CD4-positive, alpha-beta T cell treated with Interleukin-12 subunit alpha and Interleukin-12 subunit beta, for 1 hour (primary cell): ENCODE results near the gene DMD.

Experiments
- DNase-seq: peaks from one replicate; pipeline ENCODE4 v3.0.0-alpha.2; 2020

DMD gene

GRCh38 chrX:32185160-32185559 lies 1026.2 kb downstream of the DMD start:
- no peak for DNase-seq

- no peak for DNase-seq
Observed at GRCh38 chrX:32183066-32183465, 1028.3 kb downstream of the DMD start.

- DNase-seq = no peak
Observed at GRCh38 chrX:32176510-32176909, 1034.8 kb downstream of the DMD start.

- no peak for DNase-seq
Observed at GRCh38 chrX:32170481-32170880, 1040.9 kb downstream of the DMD start.

- no peak for DNase-seq
Observed at GRCh38 chrX:32155044-32155638, 1056.2 kb downstream of the DMD start.

- no peak for DNase-seq
Observed at GRCh38 chrX:32153585-32153984, 1057.8 kb downstream of the DMD start.

- DNase-seq = no peak
Observed at GRCh38 chrX:32150141-32150540, 1061.2 kb downstream of the DMD start.

- no peak for DNase-seq
Observed at GRCh38 chrX:32141841-32142240, 1069.5 kb downstream of the DMD start.

GRCh38 chrX:32139476-32139875 lies 1071.9 kb downstream of the DMD start:
- DNase-seq = no peak

GRCh38 chrX:32137525-32137924 lies 1073.8 kb downstream of the DMD start:
- no peak for DNase-seq

GRCh38 chrX:32126997-32127396 lies 1084.4 kb downstream of the DMD start:
- DNase-seq = no peak

- DNase-seq = no peak
Observed at GRCh38 chrX:32118832-32119231, 1092.5 kb downstream of the DMD start.

- DNase-seq = no peak
Observed at GRCh38 chrX:32116047-32116446, 1095.3 kb downstream of the DMD start.

- no peak for DNase-seq
Observed at GRCh38 chrX:32087663-32088062, 1123.7 kb downstream of the DMD start.

- DNase-seq = no peak
Observed at GRCh38 chrX:32084757-32085156, 1126.6 kb downstream of the DMD start.

GRCh38 chrX:32048285-32048684 lies 1163.1 kb downstream of the DMD start:
- no peak for DNase-seq

- DNase-seq = no peak
Observed at GRCh38 chrX:32045149-32045548, 1166.2 kb downstream of the DMD start.

- no peak for DNase-seq
Observed at GRCh38 chrX:32041181-32041580, 1170.2 kb downstream of the DMD start.

- DNase-seq = no peak
Observed at GRCh38 chrX:32026772-32027171, 1184.6 kb downstream of the DMD start.

GRCh38 chrX:32024072-32024471 lies 1187.3 kb downstream of the DMD start:
- DNase-seq = no peak

- DNase-seq = no peak
Observed at GRCh38 chrX:32016195-32016594, 1195.2 kb downstream of the DMD start.

- no peak for DNase-seq
Observed at GRCh38 chrX:32010948-32011347, 1200.4 kb downstream of the DMD start.

- no peak for DNase-seq
Observed at GRCh38 chrX:32010212-32010611, 1201.1 kb downstream of the DMD start.

GRCh38 chrX:31993637-31994036 lies 1217.7 kb downstream of the DMD start:
- no peak for DNase-seq

GRCh38 chrX:31988975-31989374 lies 1222.4 kb downstream of the DMD start:
- DNase-seq = no peak
